Activated naive CD4-positive, alpha-beta T cell treated with anti-CD3 and anti-CD28 coated beads for 36 hours (primary cell): Measurements from ENCODE around the gene TSPAN15. TPM values are rescaled to one million over a fixed set of nuclear protein-coding genes. Genes with fewer than 3 reads are reported as not detected.
A peak's percentile ranks its signal among the peaks of the same experiment; 100 is the strongest.

Experiments
- CTCF ChIA-PET: fragments of 350-600 bp; sonication (Branson Sonifier 250); formaldehyde crosslinking; loops from one replicate; lab custom pipeline; 2021; ENCODE audit warnings: antibody characterized with exemption; lab: Charles Lee
- DNase-seq: peaks from one replicate; pipeline ENCODE4 v3.0.0-alpha.2; 2020
- H3K27ac Mint-ChIP-seq: one replicate; pipeline ENCODE4 v1.8.0; 2021; ENCODE audit warnings: mild to moderate bottlenecking, mixed read lengths
- H3K27me3 Mint-ChIP-seq: one replicate; pipeline ENCODE4 v1.8.0; 2021; ENCODE audit warnings: low read depth, mixed read lengths
- H3K36me3 Mint-ChIP-seq: one replicate; pipeline ENCODE4 v1.8.0; 2021; ENCODE audit warnings: low read depth, mixed read lengths
- H3K4me1 Mint-ChIP-seq: one replicate; pipeline ENCODE4 v1.8.0; 2021; ENCODE audit warnings: low read depth, mixed read lengths
- H3K4me3 Mint-ChIP-seq: one replicate; pipeline ENCODE4 v1.8.0; 2021; ENCODE audit warnings: mild to moderate bottlenecking, moderate library complexity, mixed read lengths
- H3K9me3 Mint-ChIP-seq: one replicate; pipeline ENCODE4 v1.8.0; 2021; ENCODE audit warnings: mixed read lengths
- intact Hi-C: fragments of 100-400 bp; cut with micrococcal nuclease; formaldehyde crosslinking; loops from one replicate; pipeline ENCODE4 v1.15.1; 2023
- total RNA-seq, 2 experiments: library from RNA; stranded (reverse); gene quantifications; one replicate each; pipeline ENCODE4 v1.2.3, GENCODE V29; 2021

The TSPAN15 gene
- total RNA-seq, 2 experiments from 2014 or later, result 0.72 to 1.1 TPM

DNA sequence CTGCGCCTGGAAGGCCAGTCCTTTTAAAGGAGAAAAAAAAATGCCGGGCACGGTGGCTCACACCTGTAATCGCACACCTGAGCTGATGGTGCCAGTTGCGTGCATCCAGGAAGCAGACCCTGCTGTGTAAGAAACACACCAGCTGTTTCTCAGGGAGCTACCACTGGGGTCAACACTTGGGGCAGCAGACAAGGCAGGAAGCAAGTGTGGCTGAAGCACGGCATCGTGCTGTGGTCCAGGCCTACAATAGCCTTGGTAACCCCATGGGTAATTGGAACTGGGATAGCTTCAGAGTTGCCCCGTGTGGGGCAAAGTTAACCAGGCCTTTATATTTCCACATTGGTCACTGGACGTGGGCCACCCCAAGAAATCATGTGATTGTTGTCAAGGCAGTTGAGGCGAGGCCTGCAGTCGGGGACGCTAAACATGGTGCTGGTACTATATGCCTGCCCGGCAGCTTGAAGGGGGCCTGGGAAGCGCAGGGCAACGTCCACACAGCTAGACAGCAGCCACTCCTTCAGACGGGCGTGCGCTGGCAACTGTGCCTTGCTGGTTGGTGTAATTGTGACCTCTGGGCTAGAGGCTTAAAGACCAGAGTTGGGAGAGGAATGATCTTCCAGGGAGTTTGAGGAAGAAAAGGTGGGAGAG is 32.0 kb upstream of the TSPAN15 start:
- intact Hi-C loops, result no loop called here

GRCh38 chr10:69419744-69420126 is 31.5 kb upstream of the TSPAN15 start:
- no peak for DNase-seq
- Mint-ChIP-seq H3K4me1 (peaks cover 16% of the 10 kb centered on the region), H3K9me3 (no peaks in the 10 kb centered on the region), H3K27me3 (no peaks in the 10 kb centered on the region), H3K4me3 (no peak overlapping the region), H3K27ac (no peak overlapping the region), H3K36me3 (no peaks in the 10 kb centered on the region)
- intact Hi-C loops, result no loop called here
- CTCF ChIA-PET, result interaction anchor here (0.6 kb wide), 1 partner anchor 105 kb away, joined by 3 read pairs; no protein-coding TSS in a partner anchor

More for the DNA sequence above, 32.0 kb upstream of the TSPAN15 start:
- CTCF ChIA-PET, result interaction anchor here (0.6 to 1.6 kb wide), 2 partner anchors 88 to 105 kb away, joined by 3 to 4 read pairs; no protein-coding TSS in a partner anchor
- Mint-ChIP-seq H3K9me3 (no peaks in the 10 kb centered on the region), H3K27me3 (no peaks in the 10 kb centered on the region), H3K27ac (no peak overlapping the region), H3K4me3 (no peak overlapping the region), H3K36me3 (no peaks in the 10 kb centered on the region), H3K4me1 (peaks cover 14% of the 10 kb centered on the region)
- DNase-seq, result no peak

- CTCF ChIA-PET, result interaction anchor here (1.6 kb wide), 1 partner anchor 93 kb away, joined by 4 read pairs; no protein-coding TSS in a partner anchor
- intact Hi-C loops, result no loop called here
- H3K36me3 Mint-ChIP-seq, result no peaks in the 10 kb centered on the region
- H3K4me3 Mint-ChIP-seq, result no peak overlapping the region
- no peaks in the 10 kb centered on the region for H3K27me3 Mint-ChIP-seq
- no peaks in the 10 kb centered on the region for H3K9me3 Mint-ChIP-seq
- DNase-seq, result no peak
- peaks cover 36% of the 10 kb centered on the region for H3K4me1 Mint-ChIP-seq
- no peak overlapping the region for H3K27ac Mint-ChIP-seq
Measured at GRCh38 chr10:69421611-69422308, 29.5 kb upstream of the TSPAN15 start.

- intact Hi-C loops, result no loop called here
- H3K4me1 Mint-ChIP-seq, result peaks cover 40% of the 10 kb centered on the region
- CTCF ChIA-PET, result interaction anchor here (1.1 kb wide), 1 partner anchor 22 kb away, joined by 3 read pairs; no protein-coding TSS in a partner anchor
- H3K36me3 Mint-ChIP-seq, result no peaks in the 10 kb centered on the region
- no peak for DNase-seq
- H3K9me3 Mint-ChIP-seq, result no peaks in the 10 kb centered on the region
- H3K27ac Mint-ChIP-seq, result no peak overlapping the region
- H3K27me3 Mint-ChIP-seq, result no peaks in the 10 kb centered on the region
- no peak overlapping the region for H3K4me3 Mint-ChIP-seq
Measured at GRCh38 chr10:69422676-69423075, 28.6 kb upstream of the TSPAN15 start.

DNA sequence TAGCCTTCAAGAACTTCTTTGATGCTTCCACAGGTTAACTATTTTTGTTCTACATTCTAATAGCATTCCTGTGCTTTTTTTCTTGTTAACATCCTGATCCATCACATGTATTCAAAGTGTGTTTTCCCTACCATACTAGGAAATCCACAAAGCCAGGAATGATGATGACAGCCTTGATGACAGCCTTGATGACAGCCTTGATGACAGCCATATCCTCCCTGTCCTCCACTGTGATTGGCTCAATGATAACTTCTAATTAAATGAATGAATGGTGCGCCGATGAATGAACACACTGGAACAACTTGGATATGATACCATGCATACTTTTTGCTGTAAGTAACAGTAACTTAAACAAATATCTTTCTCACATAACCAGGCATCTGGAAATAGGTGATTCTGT is 26.2 kb upstream of the TSPAN15 start:
- Mint-ChIP-seq H3K4me1 (peaks cover 43% of the 10 kb centered on the region), H3K9me3 (no peaks in the 10 kb centered on the region), H3K4me3 (no peak overlapping the region), H3K27me3 (no peaks in the 10 kb centered on the region), H3K27ac (no peak overlapping the region), H3K36me3 (no peaks in the 10 kb centered on the region)
- no peak for DNase-seq
- intact Hi-C loops, result no loop called here
- CTCF ChIA-PET, result interaction anchor here (1.1 to 2.4 kb wide), 2 partner anchors 17 to 82 kb away, joined by 4 to 8 read pairs; no protein-coding TSS in a partner anchor

GRCh38 chr10:69425511-69426298 is 25.6 kb upstream of the TSPAN15 start:
- Mint-ChIP-seq H3K4me3 (no peak overlapping the region), H3K36me3 (no peaks in the 10 kb centered on the region), H3K27me3 (no peaks in the 10 kb centered on the region), H3K4me1 (peaks cover 43% of the 10 kb centered on the region), H3K27ac (no peak overlapping the region), H3K9me3 (no peaks in the 10 kb centered on the region)
- peak; percentile 24 for DNase-seq
- CTCF ChIA-PET, result interaction anchor here (0.8 to 2.4 kb wide), 3 partner anchors 17 to 112 kb away, joined by 3 to 8 read pairs (median 4); no protein-coding TSS in a partner anchor
- intact Hi-C loops, result no loop called here

GRCh38 chr10:69426376-69426727 is 24.9 kb upstream of the TSPAN15 start:
- Mint-ChIP-seq H3K27ac (no peak overlapping the region), H3K4me3 (no peak overlapping the region), H3K36me3 (no peaks in the 10 kb centered on the region), H3K27me3 (no peaks in the 10 kb centered on the region), H3K9me3 (no peaks in the 10 kb centered on the region), H3K4me1 (peaks cover 43% of the 10 kb centered on the region)
- intact Hi-C loops, result no loop called here
- CTCF ChIA-PET, result interaction anchor here (0.7 to 2.4 kb wide), 3 partner anchors 11 to 113 kb away, joined by 3 to 8 read pairs (median 3); no protein-coding TSS in a partner anchor
- DNase-seq, result no peak

DNA sequence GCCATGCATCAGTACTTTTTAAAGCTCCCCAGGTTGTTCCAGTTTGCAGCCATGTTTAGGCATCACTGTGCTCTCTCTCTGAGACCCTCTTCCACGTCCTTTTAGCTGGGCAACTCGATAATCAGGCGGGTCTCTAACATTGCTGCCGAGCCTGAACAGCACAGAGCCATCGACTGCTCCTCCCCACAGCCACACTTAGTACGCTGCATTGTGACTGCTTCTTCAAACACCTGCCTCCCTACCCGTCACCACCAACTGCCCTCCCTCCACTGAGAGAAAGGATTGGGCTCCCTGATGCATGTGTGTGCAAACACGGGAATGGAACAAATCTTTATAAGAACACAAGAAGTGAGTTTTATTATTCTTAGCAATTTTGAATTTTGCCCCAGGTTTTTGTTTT is 23.1 kb upstream of the TSPAN15 start:
- Mint-ChIP-seq H3K27me3 (no peaks in the 10 kb centered on the region), H3K4me1 (peaks cover 37% of the 10 kb centered on the region), H3K27ac (no peak overlapping the region), H3K36me3 (no peaks in the 10 kb centered on the region), H3K4me3 (no peak overlapping the region), H3K9me3 (no peaks in the 10 kb centered on the region)
- no peak for DNase-seq
- intact Hi-C loops, result no loop called here
- CTCF ChIA-PET, result interaction anchor here (1.3 to 1.6 kb wide), 3 partner anchors 19 to 80 kb away, joined by 4 to 6 read pairs (median 4); no protein-coding TSS in a partner anchor

DNA sequence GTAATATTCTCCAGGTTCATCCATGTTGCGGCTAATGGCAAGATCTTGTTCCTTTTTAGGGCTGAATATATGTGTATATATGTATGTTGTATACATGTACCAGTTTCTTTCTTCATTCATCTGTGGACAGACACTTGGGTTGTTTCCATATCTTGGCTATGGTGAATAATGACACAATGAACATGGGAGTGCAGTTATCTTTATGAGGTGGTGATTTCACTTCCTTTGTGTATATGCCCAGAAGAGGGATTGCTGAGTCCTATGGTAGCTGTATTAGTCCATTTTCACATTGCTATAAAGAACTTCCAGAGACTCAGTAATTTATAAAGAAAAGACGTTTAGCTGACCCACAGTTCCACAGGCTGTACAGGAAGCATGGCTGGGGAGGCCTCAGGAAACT is 17.1 kb upstream of the TSPAN15 start:
- H3K36me3 Mint-ChIP-seq, result no peaks in the 10 kb centered on the region
- intact Hi-C loops, result no loop called here
- H3K4me1 Mint-ChIP-seq, result no peaks in the 10 kb centered on the region
- H3K4me3 Mint-ChIP-seq, result no peak overlapping the region
- H3K9me3 Mint-ChIP-seq, result no peaks in the 10 kb centered on the region
- DNase-seq, result no peak
- CTCF ChIA-PET, result interaction anchor here (1.2 to 1.9 kb wide), 3 partner anchors 16 to 203 kb away, joined by 3 to 6 read pairs (median 4); no protein-coding TSS in a partner anchor
- H3K27ac Mint-ChIP-seq, result no peak overlapping the region
- peaks cover under 1% of the 10 kb centered on the region for H3K27me3 Mint-ChIP-seq

GRCh38 chr10:69434926-69435325 is 16.3 kb upstream of the TSPAN15 start:
- H3K9me3 Mint-ChIP-seq, result no peaks in the 10 kb centered on the region
- no peak overlapping the region for H3K27ac Mint-ChIP-seq
- no peaks in the 10 kb centered on the region for H3K4me1 Mint-ChIP-seq
- H3K27me3 Mint-ChIP-seq, result peaks cover 2% of the 10 kb centered on the region
- CTCF ChIA-PET, result no interaction called here
- no peak overlapping the region for H3K4me3 Mint-ChIP-seq
- intact Hi-C loops, result no loop called here
- H3K36me3 Mint-ChIP-seq, result no peaks in the 10 kb centered on the region
- no peak for DNase-seq

GRCh38 chr10:69435966-69436520 is 15.2 kb upstream of the TSPAN15 start:
- CTCF ChIA-PET, result interaction anchor here (1.4 kb wide), 2 partner anchors 14 to 80 kb away, joined by 4 to 5 read pairs; no protein-coding TSS in a partner anchor
- Mint-ChIP-seq H3K36me3 (no peaks in the 10 kb centered on the region), H3K27ac (no peak overlapping the region), H3K4me1 (no peaks in the 10 kb centered on the region), H3K9me3 (no peaks in the 10 kb centered on the region), H3K27me3 (peaks cover 2% of the 10 kb centered on the region), H3K4me3 (no peak overlapping the region)
- intact Hi-C loops, result no loop called here
- DNase-seq, result no peak
